ENCODE results near the gene SUSD1.

Gene SUSD1

GRCh38 chr9:112072721-112073638, 102.1 kb downstream of the SUSD1 start:
- H3K4me1 Mint-ChIP-seq (ENCODE audit: low read depth), result peaks cover 12% of the 10 kb centered on the region
- H3K4me3 Mint-ChIP-seq, result no peak overlapping the region
- H3K36me3 Mint-ChIP-seq (ENCODE audit: low read depth), result peaks cover 30% of the 10 kb centered on the region
- H3K9me3 Mint-ChIP-seq, result no peaks in the 10 kb centered on the region
- H3K27me3 Mint-ChIP-seq (ENCODE audit: low read depth), result no peaks in the 10 kb centered on the region
- DNase-seq (ENCODE audit: low spot score), result no peak
- H3K27ac Mint-ChIP-seq, result no peak overlapping the region

GRCh38 chr9:112069318-112070169, 105.6 kb downstream of the SUSD1 start:
- Mint-ChIP-seq H3K4me3 (no peak overlapping the region), H3K27ac (no peak overlapping the region), H3K36me3 (ENCODE audit: low read depth) (peaks cover 21% of the 10 kb centered on the region), H3K4me1 (ENCODE audit: low read depth) (peaks cover 4% of the 10 kb centered on the region), H3K9me3 (no peaks in the 10 kb centered on the region), H3K27me3 (ENCODE audit: low read depth) (no peaks in the 10 kb centered on the region)
- no peak for DNase-seq (ENCODE audit: low spot score)

GRCh38 chr9:112065806-112066606, 109.1 kb downstream of the SUSD1 start:
- peaks cover 11% of the 10 kb centered on the region for H3K4me1 Mint-ChIP-seq (ENCODE audit: low read depth)
- no peak overlapping the region for H3K27ac Mint-ChIP-seq
- no peak overlapping the region for H3K4me3 Mint-ChIP-seq
- no peaks in the 10 kb centered on the region for H3K27me3 Mint-ChIP-seq (ENCODE audit: low read depth)
- no peak for DNase-seq (ENCODE audit: low spot score)
- H3K36me3 Mint-ChIP-seq (ENCODE audit: low read depth), result peaks cover 32% of the 10 kb centered on the region
- H3K9me3 Mint-ChIP-seq, result no peaks in the 10 kb centered on the region

- Mint-ChIP-seq H3K4me3 (no peak overlapping the region), H3K27me3 (ENCODE audit: low read depth) (no peaks in the 10 kb centered on the region), H3K9me3 (no peaks in the 10 kb centered on the region), H3K36me3 (ENCODE audit: low read depth) (peaks cover 30% of the 10 kb centered on the region), H3K4me1 (ENCODE audit: low read depth) (peaks cover 15% of the 10 kb centered on the region), H3K27ac (no peak overlapping the region)
- no peak for DNase-seq (ENCODE audit: low spot score)
Observed at GRCh38 chr9:112064871-112065270, 110.2 kb downstream of the SUSD1 start.

- H3K27me3 Mint-ChIP-seq (ENCODE audit: low read depth), result no peaks in the 10 kb centered on the region
- no peak overlapping the region for H3K27ac Mint-ChIP-seq
Observed at GRCh38 chr9:112063586-112063985, 111.5 kb downstream of the SUSD1 start.

GRCh38 chr9:112063151-112063550, 111.9 kb downstream of the SUSD1 start:
- Mint-ChIP-seq H3K36me3 (ENCODE audit: low read depth) (peaks cover 35% of the 10 kb centered on the region), H3K4me1 (ENCODE audit: low read depth) (peaks cover 15% of the 10 kb centered on the region), H3K27me3 (ENCODE audit: low read depth) (no peaks in the 10 kb centered on the region), H3K27ac (no peak overlapping the region), H3K9me3 (no peaks in the 10 kb centered on the region), H3K4me3 (no peak overlapping the region)
- no peak for DNase-seq (ENCODE audit: low spot score)

More at GRCh38 chr9:112063586-112063985, 111.5 kb downstream of the SUSD1 start:
- H3K9me3 Mint-ChIP-seq, result no peaks in the 10 kb centered on the region
- H3K4me3 Mint-ChIP-seq, result no peak overlapping the region
- DNase-seq (ENCODE audit: low spot score), result no peak
- peaks cover 15% of the 10 kb centered on the region for H3K4me1 Mint-ChIP-seq (ENCODE audit: low read depth)
- peaks cover 32% of the 10 kb centered on the region for H3K36me3 Mint-ChIP-seq (ENCODE audit: low read depth)

GRCh38 chr9:112061152-112061740, 113.9 kb downstream of the SUSD1 start:
- peak; percentile 63 for DNase-seq (ENCODE audit: low spot score)
- H3K36me3 Mint-ChIP-seq (ENCODE audit: low read depth), result peaks cover 47% of the 10 kb centered on the region
- H3K27ac Mint-ChIP-seq, result peak overlapping the region; percentile 45
- no peaks in the 10 kb centered on the region for H3K27me3 Mint-ChIP-seq (ENCODE audit: low read depth)
- H3K9me3 Mint-ChIP-seq, result no peaks in the 10 kb centered on the region
- peaks cover 15% of the 10 kb centered on the region for H3K4me1 Mint-ChIP-seq (ENCODE audit: low read depth)
- no peak overlapping the region for H3K4me3 Mint-ChIP-seq

- peaks cover 15% of the 10 kb centered on the region for H3K4me1 Mint-ChIP-seq (ENCODE audit: low read depth)
- H3K36me3 Mint-ChIP-seq (ENCODE audit: low read depth), result peaks cover 50% of the 10 kb centered on the region
- no peak for DNase-seq (ENCODE audit: low spot score)
- H3K27me3 Mint-ChIP-seq (ENCODE audit: low read depth), result no peaks in the 10 kb centered on the region
- no peaks in the 10 kb centered on the region for H3K9me3 Mint-ChIP-seq
- no peak overlapping the region for H3K27ac Mint-ChIP-seq
- no peak overlapping the region for H3K4me3 Mint-ChIP-seq
Observed at GRCh38 chr9:112059966-112060320, 115.2 kb downstream of the SUSD1 start.

GRCh38 chr9:112059145-112059965, 115.7 kb downstream of the SUSD1 start:
- Mint-ChIP-seq H3K4me3 (no peak overlapping the region), H3K4me1 (ENCODE audit: low read depth) (peaks cover 15% of the 10 kb centered on the region), H3K27me3 (ENCODE audit: low read depth) (no peaks in the 10 kb centered on the region), H3K9me3 (no peaks in the 10 kb centered on the region), H3K27ac (no peak overlapping the region), H3K36me3 (ENCODE audit: low read depth) (peaks cover 51% of the 10 kb centered on the region)
- no peak for DNase-seq (ENCODE audit: low spot score)

GRCh38 chr9:112056996-112057395, 118.1 kb downstream of the SUSD1 start:
- Mint-ChIP-seq H3K4me3 (no peak overlapping the region), H3K36me3 (ENCODE audit: low read depth) (peaks cover 50% of the 10 kb centered on the region), H3K27ac (no peak overlapping the region), H3K9me3 (no peaks in the 10 kb centered on the region), H3K27me3 (ENCODE audit: low read depth) (no peaks in the 10 kb centered on the region), H3K4me1 (ENCODE audit: low read depth) (peaks cover 14% of the 10 kb centered on the region)
- no peak for DNase-seq (ENCODE audit: low spot score)

- no peak overlapping the region for H3K27ac Mint-ChIP-seq
- no peaks in the 10 kb centered on the region for H3K27me3 Mint-ChIP-seq (ENCODE audit: low read depth)
- H3K9me3 Mint-ChIP-seq, result no peaks in the 10 kb centered on the region
- peaks cover 45% of the 10 kb centered on the region for H3K36me3 Mint-ChIP-seq (ENCODE audit: low read depth)
- DNase-seq (ENCODE audit: low spot score), result no peak
- H3K4me1 Mint-ChIP-seq (ENCODE audit: low read depth), result no peaks in the 10 kb centered on the region
- no peak overlapping the region for H3K4me3 Mint-ChIP-seq
Observed at GRCh38 chr9:112054916-112055315, 120.2 kb downstream of the SUSD1 start.

GRCh38 chr9:112051812-112052211, 123.3 kb downstream of the SUSD1 start:
- no peaks in the 10 kb centered on the region for H3K27me3 Mint-ChIP-seq (ENCODE audit: low read depth)
- no peak overlapping the region for H3K27ac Mint-ChIP-seq
- H3K4me1 Mint-ChIP-seq (ENCODE audit: low read depth), result peaks cover 7% of the 10 kb centered on the region
- H3K9me3 Mint-ChIP-seq, result peaks cover 19% of the 10 kb centered on the region
- H3K36me3 Mint-ChIP-seq (ENCODE audit: low read depth), result peaks cover 43% of the 10 kb centered on the region
- H3K4me3 Mint-ChIP-seq, result no peak overlapping the region
- no peak for DNase-seq (ENCODE audit: low spot score)
